ENCODE measurements around the gene C16orf87. TPM values are rescaled to one million over a fixed set of nuclear protein-coding genes. Genes with fewer than 3 reads are reported as not detected.

C16orf87 gene
- total RNA-seq, 1 experiment from 2014 or later, result 8.7 TPM

DNA sequence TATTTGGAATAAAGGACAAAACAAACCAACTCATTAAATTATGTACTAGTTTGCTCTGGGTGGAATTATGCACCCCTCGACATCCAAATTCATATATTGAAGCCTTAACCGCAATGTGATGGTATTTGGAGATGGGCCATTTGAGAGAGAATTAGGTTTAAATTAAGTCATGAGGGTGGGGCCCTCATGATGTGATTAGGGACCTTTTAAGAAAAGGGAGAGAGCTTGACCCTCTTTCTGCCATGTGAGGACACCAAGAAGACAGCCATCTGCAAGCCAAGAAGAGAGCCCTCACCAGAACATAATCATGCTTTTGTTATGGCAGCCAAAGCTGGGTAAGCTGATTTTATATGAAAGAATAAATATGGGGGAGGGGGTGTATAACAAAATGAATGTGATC lies 2.0 kb downstream of the C16orf87 start:
- in situ Hi-C loops (cut with HindIII; ENCODE audit: low pct_unique_long_range_greater_than_20kb, low sequenced_read_pairs), result no loop called here
- DNase-seq (ENCODE audit: low read depth, low spot score), result no peak
- H3K36me3 ChIP-seq (ENCODE audit: control insufficient read depth, insufficient read depth, low read length), result peaks cover 4% of the 10 kb centered on the region; the same call in 1 of the 2 replicates
- POLR2A ChIA-PET, result no interaction called here
- intact Hi-C loops (cut with micrococcal nuclease; ENCODE audit: unreplicated experiment), result no loop called here
- no peak for TF ChIP-seq POLR2AphosphoS5 (IDR thresholded peaks at IDR 0.05; ENCODE audit: low read depth, low read length)
- H3K4me1 ChIP-seq (ENCODE audit: control insufficient read depth, insufficient read depth, low read length), result peaks cover 6% of the 10 kb centered on the region; the same call in 1 of the 2 replicates
- no peaks in the 10 kb centered on the region for H3K9me3 ChIP-seq (ENCODE audit: control insufficient read depth, insufficient read depth, low read depth, low read length)
- H3K27me3 ChIP-seq (ENCODE audit: control insufficient read depth, insufficient read depth, low read length), result no peaks in the 10 kb centered on the region
- no TSS peak for BruUV-seq (replicated peaks)
- CTCF ChIA-PET, result no interaction called here
- ATAC-seq, result no peak
- no peak overlapping the region for H3K27ac ChIP-seq (ENCODE audit: low read length)
- H3K4me3 ChIP-seq (ENCODE audit: low read depth in 2 of 2, low read length in 2 of 2), result no peak overlapping the region; a peak in 1 of 4 replicates

DNA sequence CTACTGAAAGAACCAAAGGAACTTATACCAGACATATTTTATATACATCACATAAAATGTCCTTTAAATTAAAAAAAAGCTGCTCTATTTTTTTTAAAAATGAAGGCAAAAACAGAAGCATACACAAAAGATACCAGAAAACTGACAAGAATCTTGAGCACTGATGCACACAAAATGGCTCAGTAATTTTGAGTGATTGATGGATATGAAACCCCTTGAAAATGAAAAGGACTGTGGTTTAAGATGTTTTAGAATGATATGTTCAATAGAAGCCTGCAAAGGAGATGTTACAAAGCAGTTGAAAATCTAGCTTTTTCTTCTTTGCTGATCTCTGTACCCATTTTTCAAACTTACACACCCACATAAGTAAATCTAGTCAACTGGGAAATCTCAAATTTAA lies 2.7 kb downstream of the C16orf87 start:
- BruUV-seq (replicated peaks), result no TSS peak
- Histone ChIP-seq H3K27me3 (ENCODE audit: control insufficient read depth, insufficient read depth, low read length) (no peaks in the 10 kb centered on the region), H3K4me1 (ENCODE audit: control insufficient read depth, insufficient read depth, low read length) (peaks cover 6% of the 10 kb centered on the region; the same call in 1 of the 2 replicates), H3K27ac (ENCODE audit: low read length) (no peak overlapping the region), H3K36me3 (ENCODE audit: control insufficient read depth, insufficient read depth, low read length) (peaks cover 4% of the 10 kb centered on the region; the same call in 1 of the 2 replicates), H3K9me3 (ENCODE audit: control insufficient read depth, insufficient read depth, low read depth, low read length) (no peaks in the 10 kb centered on the region), H3K4me3 (ENCODE audit: low read depth in 2 of 2, low read length in 2 of 2) (no peak overlapping the region)
- TF ChIP-seq, protein P1, sequence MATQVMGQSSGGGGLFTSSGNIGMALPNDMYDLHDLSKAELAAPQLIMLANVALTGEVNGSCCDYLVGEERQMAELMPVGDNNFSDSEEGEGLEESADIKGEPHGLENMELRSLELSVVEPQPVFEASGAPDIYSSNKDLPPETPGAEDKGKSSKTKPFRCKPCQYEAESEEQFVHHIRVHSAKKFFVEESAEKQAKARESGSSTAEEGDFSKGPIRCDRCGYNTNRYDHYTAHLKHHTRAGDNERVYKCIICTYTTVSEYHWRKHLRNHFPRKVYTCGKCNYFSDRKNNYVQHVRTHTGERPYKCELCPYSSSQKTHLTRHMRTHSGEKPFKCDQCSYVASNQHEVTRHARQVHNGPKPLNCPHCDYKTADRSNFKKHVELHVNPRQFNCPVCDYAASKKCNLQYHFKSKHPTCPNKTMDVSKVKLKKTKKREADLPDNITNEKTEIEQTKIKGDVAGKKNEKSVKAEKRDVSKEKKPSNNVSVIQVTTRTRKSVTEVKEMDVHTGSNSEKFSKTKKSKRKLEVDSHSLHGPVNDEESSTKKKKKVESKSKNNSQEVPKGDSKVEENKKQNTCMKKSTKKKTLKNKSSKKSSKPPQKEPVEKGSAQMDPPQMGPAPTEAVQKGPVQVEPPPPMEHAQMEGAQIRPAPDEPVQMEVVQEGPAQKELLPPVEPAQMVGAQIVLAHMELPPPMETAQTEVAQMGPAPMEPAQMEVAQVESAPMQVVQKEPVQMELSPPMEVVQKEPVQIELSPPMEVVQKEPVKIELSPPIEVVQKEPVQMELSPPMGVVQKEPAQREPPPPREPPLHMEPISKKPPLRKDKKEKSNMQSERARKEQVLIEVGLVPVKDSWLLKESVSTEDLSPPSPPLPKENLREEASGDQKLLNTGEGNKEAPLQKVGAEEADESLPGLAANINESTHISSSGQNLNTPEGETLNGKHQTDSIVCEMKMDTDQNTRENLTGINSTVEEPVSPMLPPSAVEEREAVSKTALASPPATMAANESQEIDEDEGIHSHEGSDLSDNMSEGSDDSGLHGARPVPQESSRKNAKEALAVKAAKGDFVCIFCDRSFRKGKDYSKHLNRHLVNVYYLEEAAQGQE (IDR thresholded peaks at IDR 0.05; ENCODE audit: insufficient read depth in 1 of 2, low read depth in 2 of 2, low read length in 1 of 2), result no peak
- TF ChIP-seq, protein P2, sequence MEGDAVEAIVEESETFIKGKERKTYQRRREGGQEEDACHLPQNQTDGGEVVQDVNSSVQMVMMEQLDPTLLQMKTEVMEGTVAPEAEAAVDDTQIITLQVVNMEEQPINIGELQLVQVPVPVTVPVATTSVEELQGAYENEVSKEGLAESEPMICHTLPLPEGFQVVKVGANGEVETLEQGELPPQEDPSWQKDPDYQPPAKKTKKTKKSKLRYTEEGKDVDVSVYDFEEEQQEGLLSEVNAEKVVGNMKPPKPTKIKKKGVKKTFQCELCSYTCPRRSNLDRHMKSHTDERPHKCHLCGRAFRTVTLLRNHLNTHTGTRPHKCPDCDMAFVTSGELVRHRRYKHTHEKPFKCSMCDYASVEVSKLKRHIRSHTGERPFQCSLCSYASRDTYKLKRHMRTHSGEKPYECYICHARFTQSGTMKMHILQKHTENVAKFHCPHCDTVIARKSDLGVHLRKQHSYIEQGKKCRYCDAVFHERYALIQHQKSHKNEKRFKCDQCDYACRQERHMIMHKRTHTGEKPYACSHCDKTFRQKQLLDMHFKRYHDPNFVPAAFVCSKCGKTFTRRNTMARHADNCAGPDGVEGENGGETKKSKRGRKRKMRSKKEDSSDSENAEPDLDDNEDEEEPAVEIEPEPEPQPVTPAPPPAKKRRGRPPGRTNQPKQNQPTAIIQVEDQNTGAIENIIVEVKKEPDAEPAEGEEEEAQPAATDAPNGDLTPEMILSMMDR (IDR thresholded peaks at IDR 0.05), result no peak
- TF ChIP-seq TCF7L2 (IDR thresholded peaks at IDR 0.05; ENCODE audit: low read depth, low read length) (no peak), SIN3A (IDR thresholded peaks at IDR 0.05; ENCODE audit: borderline replicate concordance, insufficient read depth, low read depth, low read length) (no peak), POLR2AphosphoS5 (IDR thresholded peaks at IDR 0.05; ENCODE audit: low read depth, low read length) (no peak)
- in situ Hi-C loops (cut with HindIII; ENCODE audit: low pct_unique_long_range_greater_than_20kb, low sequenced_read_pairs), result no loop called here
- ChIA-PET CTCF (no interaction called here), POLR2A (no interaction called here)
- intact Hi-C loops (cut with micrococcal nuclease; ENCODE audit: unreplicated experiment), result no loop called here
- ATAC-seq, result no peak
- DNase-seq (ENCODE audit: low read depth, low spot score), result no peak

DNA sequence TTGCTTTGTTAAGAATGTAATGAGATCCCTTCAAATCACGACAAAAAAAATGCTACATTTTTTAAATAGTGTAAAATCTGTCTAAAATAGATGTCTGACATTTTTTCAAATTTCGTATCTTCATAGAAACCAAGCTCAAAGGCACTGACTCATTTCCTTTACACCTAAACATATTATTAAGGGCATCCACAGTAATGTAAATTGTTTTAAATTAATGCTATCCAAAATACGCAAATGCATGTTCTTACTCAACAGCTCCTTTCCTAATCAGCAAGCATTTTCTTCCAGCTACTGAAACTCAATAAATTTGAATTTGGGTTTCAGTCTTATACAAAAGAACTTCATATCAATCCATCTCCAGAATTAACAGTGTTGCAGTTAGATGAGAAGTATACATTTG lies 4.3 kb downstream of the C16orf87 start:
- no peak for ATAC-seq
- no peak for DNase-seq (ENCODE audit: low read depth, low spot score)
- BruUV-seq (replicated peaks), result no TSS peak
- intact Hi-C loops (cut with micrococcal nuclease; ENCODE audit: unreplicated experiment), result no loop called here
- no peaks in the 10 kb centered on the region for H3K9me3 ChIP-seq (ENCODE audit: control insufficient read depth, insufficient read depth, low read depth, low read length)
- H3K4me3 ChIP-seq (ENCODE audit: low read depth in 2 of 2, low read length in 2 of 2), result no peak overlapping the region
- TF ChIP-seq POLR2AphosphoS5 (IDR thresholded peaks at IDR 0.05; ENCODE audit: low read depth, low read length), result no peak
- TF ChIP-seq TCF7L2 (IDR thresholded peaks at IDR 0.05; ENCODE audit: low read depth, low read length), result no peak
- TF ChIP-seq, protein P1 (IDR thresholded peaks at IDR 0.05; ENCODE audit: insufficient read depth in 1 of 2, low read depth in 2 of 2, low read length in 1 of 2), result no peak
- peaks cover 4% of the 10 kb centered on the region; the same call in 1 of the 2 replicates for H3K36me3 ChIP-seq (ENCODE audit: control insufficient read depth, insufficient read depth, low read length)
- ChIA-PET CTCF (no interaction called here), POLR2A (no interaction called here)
- in situ Hi-C loops (cut with HindIII; ENCODE audit: low pct_unique_long_range_greater_than_20kb, low sequenced_read_pairs), result no loop called here
- H3K4me1 ChIP-seq (ENCODE audit: control insufficient read depth, insufficient read depth, low read length), result peaks cover 6% of the 10 kb centered on the region; the same call in 1 of the 2 replicates
- H3K27me3 ChIP-seq (ENCODE audit: control insufficient read depth, insufficient read depth, low read length), result no peaks in the 10 kb centered on the region
- no peak overlapping the region for H3K27ac ChIP-seq (ENCODE audit: low read length)

Measured in Panc1 (cell line).